ENCODE data around the gene DIS3L. TPM values are rescaled to one million over a fixed set of nuclear protein-coding genes. Genes with fewer than 3 reads are reported as not detected.

DIS3L gene
- total and polyA plus RNA-seq, 2 of the 4 experiments (the other 2 are of a cell fraction), result 5.1 to 14.5 TPM

DNA sequence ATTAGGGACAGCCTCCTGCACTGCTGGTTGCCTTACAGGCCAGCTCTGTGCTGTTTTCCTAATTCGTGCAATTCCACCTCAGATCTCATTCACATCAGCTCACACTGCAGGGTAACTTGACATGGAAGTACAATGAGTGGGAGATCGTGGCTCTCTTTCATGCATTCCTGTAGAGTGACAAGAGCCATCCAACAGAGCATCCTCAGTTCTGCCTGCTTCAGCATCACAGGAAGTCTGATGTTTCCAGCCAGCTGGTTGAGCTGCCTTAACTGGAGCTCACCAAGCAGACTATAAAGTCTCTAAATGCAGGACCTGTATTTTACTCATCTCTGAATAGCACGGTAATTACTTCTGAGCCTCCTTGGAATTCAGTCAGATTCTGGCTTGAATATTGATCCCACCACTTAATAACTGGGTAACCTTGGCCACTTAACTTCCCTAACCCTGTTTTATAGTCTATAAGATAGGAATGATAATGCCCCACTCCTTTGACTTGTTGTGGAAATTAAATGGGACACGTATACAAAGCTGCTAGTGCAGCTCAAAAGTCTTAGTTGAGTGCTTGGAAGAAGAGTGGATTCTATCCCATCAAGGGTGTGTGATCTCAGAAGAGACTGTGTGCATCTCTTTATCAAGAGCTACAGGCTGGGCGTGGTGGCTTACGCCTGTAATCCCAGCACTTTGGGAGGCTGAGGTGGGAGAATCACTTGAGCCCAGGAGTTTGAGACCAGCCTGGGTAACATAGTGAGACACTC is 1.4 kb upstream of the DIS3L start:
- Histone ChIP-seq H3K4ac (ENCODE audit: low read depth, low read length) (no peak overlapping the region), H2BK5ac (ENCODE audit: low read depth, low read length, poor library complexity, severe bottlenecking) (no peak overlapping the region), H4K91ac (ENCODE audit: insufficient read depth, low read depth, low read length) (no peak overlapping the region), H3K14ac (replicated peaks; ENCODE audit: low read depth, low read length) (no peak overlapping the region), H2BK20ac (ENCODE audit: low read depth, low read length) (no peak overlapping the region), H3K27ac (ENCODE audit: insufficient read depth, low read length) (no peak overlapping the region), H3K4me2 (ENCODE audit: low read depth, low read length) (no peak overlapping the region), H3K4me1 (ENCODE audit: control insufficient read depth, insufficient read depth, low read length) (peaks cover 14% of the 10 kb centered on the region), H4K8ac (ENCODE audit: low read depth in 2 of 2, low read length in 2 of 2) (no peak overlapping the region), H3K23ac (ENCODE audit: low read depth, low read length) (0 out of 2 replicates have a peak overlapping the region, but pooled peaks have one; percentile 20), H3K79me1 (ENCODE audit: low read depth in 1 of 2, low read length in 2 of 2) (peaks cover 0 to 19% of the 10 kb centered on the region in 2 experiments; a peak in 1 of 4 replicates), H2BK15ac (ENCODE audit: low read depth, low read length) (no peak overlapping the region), H3K9ac (ENCODE audit: low read depth, low read length) (no peak overlapping the region), H3K9me3 (ENCODE audit: control insufficient read depth, insufficient read depth, low read length) (no peaks in the 10 kb centered on the region), H2AK9ac (replicated peaks; ENCODE audit: low read depth, low read length, poor library complexity) (no peak overlapping the region), H4K20me1 (ENCODE audit: insufficient read depth, low read length) (no peaks in the 10 kb centered on the region), H3K56ac (ENCODE audit: extremely low read depth, insufficient read depth, low read length) (no peak overlapping the region), H3K27me3 (ENCODE audit: control insufficient read depth, insufficient read depth, low read length) (no peaks in the 10 kb centered on the region; the same call in 1 of the 2 replicates), H3K9me1 (ENCODE audit: insufficient read depth, low read length) (peaks cover 3% of the 10 kb centered on the region; the same call in 1 of the 2 replicates), H3K36me3 (ENCODE audit: control insufficient read depth, insufficient read depth, low read length) (no peaks in the 10 kb centered on the region), H2BK120ac (ENCODE audit: low read depth, low read length) (no peak overlapping the region), H2AFZ (replicated peaks; ENCODE audit: low read length, poor library complexity) (no peak overlapping the region), H3K4me3 (ENCODE audit: insufficient read depth, low read depth, low read length) (no peak overlapping the region), H4K5ac (ENCODE audit: low read depth, low read length) (no peak overlapping the region), H2AK5ac (ENCODE audit: low read depth, low read length) (no peak overlapping the region), H3K18ac (ENCODE audit: low read depth, low read length) (no peak overlapping the region)
- in situ Hi-C loops (cut with MboI; ENCODE audit: low sequenced_read_pairs), result loop anchor here (25.0 kb wide), 1 partner anchor 680 kb away; the partner anchor contains the start of genes INTS14 and SLC24A1
- intact Hi-C loops (cut with micrococcal nuclease), result no loop called here
- dilution Hi-C loops (cut with HindIII; ENCODE audit: low sequenced_read_pairs, unreplicated experiment), result no loop called here
- ChIA-PET POLR2A (ENCODE audit: unreplicated experiment) (no interaction called here), CTCF (interaction anchor here (0.5 to 0.6 kb wide), 2 partner anchors 247 to 629 kb away, joined by 3 read pairs; no protein-coding TSS in a partner anchor)
- 0% methylated on average over 1 of the region's 6 CpGs; no CpG with 5 or more reads in 1 of the 2 experiments for WGBS, 2 experiments (ENCODE audit: extremely low coverage in 2 of 2, insufficient read length in 1 of 2)
- peak; percentile 51 for DNase-seq
- no TSS peak for BruUV-seq (replicated peaks)
- no peak for ATAC-seq (ENCODE audit: low read depth)
- TF ChIP-seq NFE2L2 (IDR thresholded peaks at IDR 0.05; ENCODE audit: low read depth, low read length) (no peak), POLR2A (IDR thresholded peaks at IDR 0.05; ENCODE audit: low read depth, low read length) (no peak), USF2 (IDR thresholded peaks at IDR 0.05; ENCODE audit: low read depth, low read length) (no peak), RCOR1 (IDR thresholded peaks at IDR 0.05; ENCODE audit: insufficient replicate concordance, low read length) (no peak), SMC3 (IDR thresholded peaks at IDR 0.05; ENCODE audit: low read depth, low read length) (no peak), CEBPB (IDR thresholded peaks at IDR 0.05; ENCODE audit: low read depth, low read length) (no peak), MXI1 (IDR thresholded peaks at IDR 0.05; ENCODE audit: borderline replicate concordance, low read depth, low read length) (no peak), BHLHE40 (IDR thresholded peaks at IDR 0.05; ENCODE audit: low read depth, low read length) (no peak), MAZ (IDR thresholded peaks at IDR 0.05; ENCODE audit: borderline replicate concordance, low read depth, low read length) (no peak), ELK1 (IDR thresholded peaks at IDR 0.05; ENCODE audit: borderline replicate concordance, low read depth, low read length) (no peak), CHD1 (IDR thresholded peaks at IDR 0.05; ENCODE audit: low read depth, low read length) (no peak), RAD21 (IDR thresholded peaks at IDR 0.05; ENCODE audit: low read length) (no peak), FOS (IDR thresholded peaks at IDR 0.05; ENCODE audit: low read depth, low read length) (no peak), RFX5 (IDR thresholded peaks at IDR 0.05; ENCODE audit: low read depth, low read length) (no peak)
- TF ChIP-seq, protein P1, sequence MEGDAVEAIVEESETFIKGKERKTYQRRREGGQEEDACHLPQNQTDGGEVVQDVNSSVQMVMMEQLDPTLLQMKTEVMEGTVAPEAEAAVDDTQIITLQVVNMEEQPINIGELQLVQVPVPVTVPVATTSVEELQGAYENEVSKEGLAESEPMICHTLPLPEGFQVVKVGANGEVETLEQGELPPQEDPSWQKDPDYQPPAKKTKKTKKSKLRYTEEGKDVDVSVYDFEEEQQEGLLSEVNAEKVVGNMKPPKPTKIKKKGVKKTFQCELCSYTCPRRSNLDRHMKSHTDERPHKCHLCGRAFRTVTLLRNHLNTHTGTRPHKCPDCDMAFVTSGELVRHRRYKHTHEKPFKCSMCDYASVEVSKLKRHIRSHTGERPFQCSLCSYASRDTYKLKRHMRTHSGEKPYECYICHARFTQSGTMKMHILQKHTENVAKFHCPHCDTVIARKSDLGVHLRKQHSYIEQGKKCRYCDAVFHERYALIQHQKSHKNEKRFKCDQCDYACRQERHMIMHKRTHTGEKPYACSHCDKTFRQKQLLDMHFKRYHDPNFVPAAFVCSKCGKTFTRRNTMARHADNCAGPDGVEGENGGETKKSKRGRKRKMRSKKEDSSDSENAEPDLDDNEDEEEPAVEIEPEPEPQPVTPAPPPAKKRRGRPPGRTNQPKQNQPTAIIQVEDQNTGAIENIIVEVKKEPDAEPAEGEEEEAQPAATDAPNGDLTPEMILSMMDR (conservative IDR thresholded peaks at IDR 0.05; ENCODE audit: low read depth, low read length), result no peak

Measured in IMR-90 (cell line).